IMR-90 (cell line): Measurements from ENCODE around the gene AGO3. TPM values are rescaled to one million over a fixed set of nuclear protein-coding genes. Genes with fewer than 3 reads are reported as not detected.
A peak's percentile ranks its signal among the peaks of the same experiment; 100 is the strongest.

ENCODE experiments used
- ATAC-seq: fragments of 200-7000 bp; cut with Tn5 transposase; 2 replicates; pipeline ENCODE4 v1.9.1; 2020; ENCODE audit warnings: low read depth, mild to moderate bottlenecking, moderate library complexity
- BruUV-seq: library from RNA; stranded (reverse); fragments of 400-500 nt; replicated peaks from 2 replicates; lab custom pipeline; 2021; lab: Mats Ljungman, UMichigan
- CTCF ChIA-PET: fragments of 300-600 bp; formaldehyde crosslinking; extraction: SDS; loops from one replicate; lab custom pipeline; 2021; ENCODE audit warnings: antibody characterized with exemption; lab: Yijun Ruan, JAX
- POLR2A ChIA-PET: fragments of 300-600 bp; sonication (Branson Sonifier 250); formaldehyde crosslinking; loops from one replicate; lab custom pipeline; 2022; ENCODE audit warnings: antibody characterized with exemption; ENCODE audit not compliant: unreplicated experiment; lab: Charles Lee
- DNase-seq: peaks from one replicate; pipeline ENCODE4 v3.0.0; 2013
- H2AFZ ChIP-seq: replicated peaks from 2 replicates; pipeline ENCODE3; 2013; ENCODE audit warnings: low read length, mild to moderate bottlenecking; ENCODE audit not compliant: poor library complexity
- H2AK5ac ChIP-seq: 2 replicates; pipeline ENCODE4 v1.6.1; 2013; ENCODE audit warnings: low read depth, low read length, inconsistent platforms
- H2AK9ac ChIP-seq: replicated peaks from 2 replicates; pipeline ENCODE3; 2013; ENCODE audit warnings: mild to moderate bottlenecking, low read depth, low read length, moderate library complexity; ENCODE audit not compliant: poor library complexity
- H2BK120ac ChIP-seq: 2 replicates; pipeline ENCODE4 v1.6.1; 2013; ENCODE audit warnings: low read depth, low read length, inconsistent platforms
- H2BK15ac ChIP-seq: 3 replicates; pipeline ENCODE4 v1.6.1; 2013; ENCODE audit warnings: low read depth, low read length, inconsistent platforms
- H2BK20ac ChIP-seq: 2 replicates; pipeline ENCODE4 v1.6.1; 2013; ENCODE audit warnings: low read depth, mild to moderate bottlenecking, inconsistent platforms, low read length, moderate library complexity
- H2BK5ac ChIP-seq: 2 replicates; pipeline ENCODE4 v1.6.1; 2013; ENCODE audit warnings: mild to moderate bottlenecking, low read depth, low read length, inconsistent platforms; ENCODE audit not compliant: poor library complexity, severe bottlenecking
- H3K14ac ChIP-seq: replicated peaks from 2 replicates; pipeline ENCODE4 v1.6.1; 2013; ENCODE audit warnings: low read depth, low read length, inconsistent platforms
- H3K18ac ChIP-seq: 2 replicates; pipeline ENCODE4 v1.6.1; 2013; ENCODE audit warnings: low read depth, low read length, control low read depth
- H3K23ac ChIP-seq: 2 replicates; pipeline ENCODE4 v1.6.1; 2013; ENCODE audit warnings: low read depth, low read length, inconsistent platforms
- H3K27ac ChIP-seq: 2 replicates; pipeline ENCODE4 v1.5.1; 2013; ENCODE audit warnings: mild to moderate bottlenecking, control low read depth, low read length; ENCODE audit not compliant: insufficient read depth
- H3K27me3 ChIP-seq: 2 replicates; pipeline ENCODE4 v1.6.1; 2013; ENCODE audit warnings: low read length; ENCODE audit not compliant: control insufficient read depth, insufficient read depth
- H3K36me3 ChIP-seq: 2 replicates; pipeline ENCODE4 v1.6.1; 2013; ENCODE audit warnings: low read length, mixed read lengths; ENCODE audit not compliant: control insufficient read depth, insufficient read depth
- H3K4ac ChIP-seq: 2 replicates; pipeline ENCODE4 v1.6.1; 2013; ENCODE audit warnings: low read depth, low read length, inconsistent platforms
- H3K4me1 ChIP-seq: 2 replicates; pipeline ENCODE4 v1.6.1; 2013; ENCODE audit warnings: low read length, mixed read lengths; ENCODE audit not compliant: control insufficient read depth, insufficient read depth
- H3K4me2 ChIP-seq: 2 replicates; pipeline ENCODE4 v1.6.1; 2013; ENCODE audit warnings: low read depth, mild to moderate bottlenecking, control low read depth, low read length, moderate library complexity
- H3K4me3 ChIP-seq: 2 replicates; pipeline ENCODE4 v1.5.1; 2013; ENCODE audit warnings: low read depth, mild to moderate bottlenecking, control low read depth, low read length, moderate library complexity; ENCODE audit not compliant: insufficient read depth
- H3K56ac ChIP-seq: 2 replicates; pipeline ENCODE4 v1.6.1; 2013; ENCODE audit warnings: low read length, inconsistent platforms; ENCODE audit not compliant: insufficient read depth; ENCODE audit errors: extremely low read depth
- H3K79me1 ChIP-seq, 2 experiments: 2 replicates each; pipeline ENCODE4 v1.6.1; 2013; ENCODE audit warnings: low read length in 2 of 2, inconsistent platforms in 1 of 2, low read depth in 1 of 2
- H3K9ac ChIP-seq: 2 replicates; pipeline ENCODE4 v1.6.1; 2013; ENCODE audit warnings: low read depth, low read length, control low read depth
- H3K9me1 ChIP-seq: 2 replicates; pipeline ENCODE4 v1.6.1; 2013; ENCODE audit warnings: low read length, inconsistent platforms; ENCODE audit not compliant: insufficient read depth
- H3K9me3 ChIP-seq: 2 replicates; pipeline ENCODE4 v1.6.1; 2013; ENCODE audit warnings: low read length; ENCODE audit not compliant: control insufficient read depth, insufficient read depth
- H4K20me1 ChIP-seq: 2 replicates; pipeline ENCODE4 v1.6.1; 2013; ENCODE audit warnings: low read length, inconsistent platforms; ENCODE audit not compliant: insufficient read depth
- H4K5ac ChIP-seq: 2 replicates; pipeline ENCODE4 v1.6.1; 2013; ENCODE audit warnings: mild to moderate bottlenecking, low read depth, low read length, control low read depth
- H4K8ac ChIP-seq, 2 experiments: 2 replicates each; pipeline ENCODE4 v1.6.1; 2013; ENCODE audit warnings: low read depth in 2 of 2, low read length in 2 of 2, control low read depth in 1 of 2, inconsistent platforms in 1 of 2
- H4K91ac ChIP-seq: 2 replicates; pipeline ENCODE4 v1.6.1; 2013; ENCODE audit warnings: low read depth, low read length, inconsistent platforms; ENCODE audit not compliant: insufficient read depth
- BHLHE40 ChIP-seq: fragments of 150-350 bp; IDR thresholded peaks from 2 replicates; pipeline ENCODE4 v1.6.1; 2016; ENCODE audit warnings: mild to moderate bottlenecking, low read depth, low read length
- CEBPB ChIP-seq: IDR thresholded peaks from 2 replicates; pipeline ENCODE4 v1.6.1; 2012; ENCODE audit warnings: low read depth, low read length, improper control_type of control experiment
- CHD1 ChIP-seq: IDR thresholded peaks from 2 replicates; pipeline ENCODE4 v1.6.1; 2012; ENCODE audit warnings: low read depth, low read length, improper control_type of control experiment
- CTCF ChIP-seq: conservative IDR thresholded peaks from 2 replicates; pipeline ENCODE4 v1.5.1; 2012; ENCODE audit warnings: mild to moderate bottlenecking, low read depth, low read length, improper control_type of control experiment
- FOS ChIP-seq: fragments of 150-350 bp; IDR thresholded peaks from 2 replicates; pipeline ENCODE4 v1.6.1; 2016; ENCODE audit warnings: low read depth, low read length
- MAFK ChIP-seq: IDR thresholded peaks from 2 replicates; pipeline ENCODE4 v1.6.1; 2012; ENCODE audit warnings: low read depth, low read length, improper control_type of control experiment
- NFE2L2 ChIP-seq: fragments of 150-350 bp; IDR thresholded peaks from 2 replicates; pipeline ENCODE4 v1.6.1; 2016; ENCODE audit warnings: low read depth, mild to moderate bottlenecking, low read length
- POLR2A ChIP-seq: IDR thresholded peaks from 2 replicates; pipeline ENCODE4 v1.6.1; 2012; ENCODE audit warnings: mild to moderate bottlenecking, low read depth, low read length
- RAD21 ChIP-seq: IDR thresholded peaks from 2 replicates; pipeline ENCODE4 v1.6.1; 2012; ENCODE audit warnings: low read length, improper control_type of control experiment
- RCOR1 ChIP-seq: IDR thresholded peaks from 2 replicates; pipeline ENCODE4 v1.6.1; 2012; ENCODE audit warnings: mild to moderate bottlenecking, low read length, improper control_type of control experiment; ENCODE audit not compliant: insufficient replicate concordance
- RFX5 ChIP-seq: IDR thresholded peaks from 2 replicates; pipeline ENCODE4 v1.8.0; 2012; ENCODE audit warnings: low read depth, mild to moderate bottlenecking, low read length, moderate library complexity
- SMC3 ChIP-seq: fragments of 150-350 bp; IDR thresholded peaks from 2 replicates; pipeline ENCODE4 v1.6.1; 2016; ENCODE audit warnings: low read depth, mild to moderate bottlenecking, antibody characterized with exemption, low read length, moderate library complexity
- WGBS, 2 experiments: methylation state at CpG; one replicate each; pipeline versions ENCODE4 v1.1.5 to v1.1.7; 2013; ENCODE audit warnings: missing lambda C conversion rate in 2 of 2; ENCODE audit not compliant: insufficient read length in 1 of 2; ENCODE audit errors: extremely low coverage in 2 of 2; 5-methylcytosine and 5-hydroxymethylcytosine counted together
- dilution Hi-C: fragments of 300-500 bp; cut with HindIII; formaldehyde crosslinking; loops from one replicate; pipeline ENCODE4 v1.14.3; 2018; ENCODE audit warnings: low sequenced_read_pairs; ENCODE audit not compliant: unreplicated experiment
- in situ Hi-C: fragments of 300-500 bp; cut with MboI; formaldehyde crosslinking; loops from 3 replicates; pipeline ENCODE4 v1.14.3; 2019; ENCODE audit warnings: low sequenced_read_pairs, inconsistent platforms, mixed read lengths
- intact Hi-C: fragments of 100-400 bp; cut with micrococcal nuclease; formaldehyde crosslinking; loops from 2 replicates; pipeline ENCODE4 v1.10.0; 2022
- polyA plus RNA-seq, 3 experiments: library from polyadenylated mRNA; depleted of rRNA; stranded (reverse); fragments of >200 nt; gene quantifications; 2 replicates each; pipeline ENCODE4 v1.2.3, GENCODE V29; 2012; ENCODE audit warnings: low replicate concordance in 1 of 3
- total RNA-seq: library from RNA; depleted of rRNA; stranded (reverse); fragments of >200 nt; gene quantifications from 2 replicates; pipeline ENCODE4 v1.2.3, GENCODE V29; 2012
- TF ChIP-seq, protein P1 (sequence below): fragments of 150-350 bp; IDR thresholded peaks from 2 replicates; pipeline ENCODE4 v1.6.1; 2017; ENCODE audit warnings: mild to moderate bottlenecking, antibody characterized with exemption, low read length, low read depth
- TF ChIP-seq, protein P2 (sequence below): fragments of 150-350 bp; IDR thresholded peaks from 2 replicates; pipeline ENCODE4 v1.6.1; 2016; ENCODE audit warnings: low read depth, mild to moderate bottlenecking, low read length, moderate library complexity, borderline replicate concordance

AGO3 gene
- total and polyA plus RNA-seq, 2 of the 4 experiments (the other 2 are of a cell fraction) = 8.9 to 25.6 TPM

- no peak overlapping the region for H2AK9ac ChIP-seq
- ChIA-PET POLR2A (no interaction called here), CTCF (no interaction called here)
- H4K91ac ChIP-seq = no peak overlapping the region
- dilution Hi-C loops (no loop called here), intact Hi-C loops (loop anchor here (10.0 kb wide), 1 partner anchor 149 kb away; the partner anchor contains the start of genes ADPRS and TEKT2), in situ Hi-C loops (no loop called here)
- H3K9me3 ChIP-seq = no peaks in the 10 kb centered on the region
- DNase-seq (peak; percentile 78), ATAC-seq (no peak)
- no peak overlapping the region for H4K8ac ChIP-seq
- peaks cover 11 to 47% of the 10 kb centered on the region in 2 experiments for H3K79me1 ChIP-seq
- H3K27ac ChIP-seq = no peak overlapping the region
- no peak overlapping the region for H2BK5ac ChIP-seq
- peak overlapping the region; percentile 35; the same call in 1 of the 2 replicates for H3K4me2 ChIP-seq
- H3K4me1 ChIP-seq = peaks cover 5% of the 10 kb centered on the region
- no peak overlapping the region for H3K18ac ChIP-seq
- BruUV-seq = no TSS peak
- H3K14ac ChIP-seq = no peak overlapping the region
- no peaks in the 10 kb centered on the region for H3K36me3 ChIP-seq
- H3K56ac ChIP-seq = no peak overlapping the region
- H4K5ac ChIP-seq = no peak overlapping the region
- H3K4me3 ChIP-seq = no peak overlapping the region
- WGBS, 2 experiments = no CpG with 5 or more reads among the region's 2 CpGs
- H3K9ac ChIP-seq = no peak overlapping the region
- H4K20me1 ChIP-seq = peaks cover 16% of the 10 kb centered on the region
- H2AK5ac ChIP-seq = no peak overlapping the region
- no peak overlapping the region for H3K4ac ChIP-seq
- H3K9me1 ChIP-seq = peaks cover 5% of the 10 kb centered on the region; the same call in 1 of the 2 replicates
- no peak overlapping the region for H3K23ac ChIP-seq
- TF ChIP-seq RAD21 = no peak
- no peak for TF ChIP-seq RFX5
- no peak for TF ChIP-seq CEBPB
- TF ChIP-seq, protein P1, sequence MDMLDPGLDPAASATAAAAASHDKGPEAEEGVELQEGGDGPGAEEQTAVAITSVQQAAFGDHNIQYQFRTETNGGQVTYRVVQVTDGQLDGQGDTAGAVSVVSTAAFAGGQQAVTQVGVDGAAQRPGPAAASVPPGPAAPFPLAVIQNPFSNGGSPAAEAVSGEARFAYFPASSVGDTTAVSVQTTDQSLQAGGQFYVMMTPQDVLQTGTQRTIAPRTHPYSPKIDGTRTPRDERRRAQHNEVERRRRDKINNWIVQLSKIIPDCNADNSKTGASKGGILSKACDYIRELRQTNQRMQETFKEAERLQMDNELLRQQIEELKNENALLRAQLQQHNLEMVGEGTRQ = no peak
- TF ChIP-seq BHLHE40 = no peak
- no peak for TF ChIP-seq NFE2L2
- no peak for TF ChIP-seq RCOR1
- no peak for TF ChIP-seq FOS
- TF ChIP-seq CTCF = no peak
- no peak for TF ChIP-seq CHD1
- TF ChIP-seq, protein P2, sequence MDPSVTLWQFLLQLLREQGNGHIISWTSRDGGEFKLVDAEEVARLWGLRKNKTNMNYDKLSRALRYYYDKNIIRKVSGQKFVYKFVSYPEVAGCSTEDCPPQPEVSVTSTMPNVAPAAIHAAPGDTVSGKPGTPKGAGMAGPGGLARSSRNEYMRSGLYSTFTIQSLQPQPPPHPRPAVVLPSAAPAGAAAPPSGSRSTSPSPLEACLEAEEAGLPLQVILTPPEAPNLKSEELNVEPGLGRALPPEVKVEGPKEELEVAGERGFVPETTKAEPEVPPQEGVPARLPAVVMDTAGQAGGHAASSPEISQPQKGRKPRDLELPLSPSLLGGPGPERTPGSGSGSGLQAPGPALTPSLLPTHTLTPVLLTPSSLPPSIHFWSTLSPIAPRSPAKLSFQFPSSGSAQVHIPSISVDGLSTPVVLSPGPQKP = no peak
- TF ChIP-seq POLR2A = no peak
- TF ChIP-seq SMC3 = no peak
- no peak for TF ChIP-seq MAFK
- no peak overlapping the region for H2BK20ac ChIP-seq
- no peak overlapping the region for H2AFZ ChIP-seq
- H2BK120ac ChIP-seq = no peak overlapping the region
- H3K27me3 ChIP-seq = no peaks in the 10 kb centered on the region
- no peak overlapping the region for H2BK15ac ChIP-seq
These were observed 4.8 kb downstream of the AGO3 start for GRCh38 chr1:35935442-35936388.
